ENCODE measurements around the gene COPS9.
A peak's percentile ranks its signal among the peaks of the same experiment; 100 is the strongest.

Gene COPS9

DNA sequence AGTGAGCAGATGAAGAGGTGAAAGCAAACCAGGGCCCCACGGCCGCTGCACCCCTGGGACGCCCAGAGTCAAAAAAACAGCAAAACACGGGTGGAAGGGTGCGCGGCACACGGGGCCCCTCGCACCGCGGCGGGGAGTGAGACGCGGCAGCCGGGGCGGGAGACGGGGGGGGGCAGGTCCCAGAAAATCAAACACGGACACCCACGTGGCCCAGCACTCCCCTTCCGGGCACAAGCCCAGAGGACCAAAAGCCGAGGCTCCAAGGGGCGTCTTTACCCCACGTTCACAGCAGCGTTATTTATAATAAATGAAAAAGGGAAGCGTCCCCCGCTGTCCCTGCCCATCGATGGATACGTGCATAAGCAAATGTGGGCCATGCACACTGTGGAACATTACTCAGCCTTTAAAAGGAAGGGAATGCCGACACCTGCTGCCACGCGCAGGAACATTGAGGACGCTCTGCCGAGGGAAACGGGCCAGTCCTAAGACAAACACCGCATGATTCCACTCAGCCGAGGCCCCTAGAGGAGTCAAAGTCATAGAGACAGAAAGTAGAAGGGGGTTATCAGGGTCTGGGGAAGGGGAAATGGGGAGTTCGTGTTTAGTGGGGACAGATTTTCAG lies 677 bp upstream of the COPS9 start:
- DNase-seq: no peak

DNA sequence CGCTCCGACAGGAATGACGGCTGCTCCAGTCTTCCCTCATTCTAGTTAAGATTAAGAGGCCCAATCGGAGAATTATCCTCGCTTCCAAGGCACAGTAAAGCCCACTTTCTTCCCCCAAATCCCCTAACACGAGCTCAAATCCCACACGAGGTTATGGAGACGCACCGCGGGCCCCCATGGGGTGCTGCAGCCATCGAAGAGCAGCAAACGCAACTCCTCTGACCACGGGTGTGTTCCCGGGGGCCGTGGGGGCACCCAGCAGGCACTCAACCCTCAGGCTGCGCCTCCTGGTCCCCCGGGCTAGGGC lies 446 bp downstream of the COPS9 start:
- no peak for DNase-seq

DNA sequence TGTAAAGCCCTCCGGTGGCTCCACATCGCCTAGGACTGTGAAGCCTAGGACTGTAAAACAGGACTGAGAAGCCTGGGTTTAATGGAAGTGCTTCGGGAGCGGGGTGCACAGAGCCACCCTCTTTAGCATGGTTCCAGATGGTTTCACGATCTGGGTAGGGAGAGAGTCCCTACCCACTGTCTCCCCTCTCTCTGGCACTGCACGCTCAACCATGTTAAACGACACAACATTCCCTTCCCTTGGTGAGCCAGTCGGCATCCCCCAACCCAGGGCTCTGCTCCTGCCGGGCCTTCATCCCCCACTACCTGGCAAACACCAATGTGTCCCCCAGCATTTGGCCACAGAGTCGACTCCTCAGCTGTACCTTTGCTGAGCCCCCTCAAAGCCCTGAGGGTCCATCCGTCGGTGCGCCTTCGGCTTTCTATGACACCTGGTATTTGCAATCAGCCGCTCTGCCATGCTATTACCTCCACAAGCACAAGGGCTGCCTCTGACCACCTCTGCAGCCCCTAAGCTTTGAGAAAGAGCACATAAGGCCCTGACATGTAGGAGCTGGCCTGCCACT lies 1.1 kb downstream of the COPS9 start:
- no peak for DNase-seq

GRCh38 chr2:240134466-240134865 lies 1.6 kb downstream of the COPS9 start:
- no peak for DNase-seq

GRCh38 chr2:240133401-240133800 lies 2.7 kb downstream of the COPS9 start:
- no peak for DNase-seq

- DNase-seq: peak in 26 of 58 donors; percentile 16 to 77 (median 45)
Observed at GRCh38 chr2:240132651-240132980, 3.5 kb downstream of the COPS9 start.

GRCh38 chr2:240131941-240132650 lies 4.0 kb downstream of the COPS9 start:
- DNase-seq: no peak

DNA sequence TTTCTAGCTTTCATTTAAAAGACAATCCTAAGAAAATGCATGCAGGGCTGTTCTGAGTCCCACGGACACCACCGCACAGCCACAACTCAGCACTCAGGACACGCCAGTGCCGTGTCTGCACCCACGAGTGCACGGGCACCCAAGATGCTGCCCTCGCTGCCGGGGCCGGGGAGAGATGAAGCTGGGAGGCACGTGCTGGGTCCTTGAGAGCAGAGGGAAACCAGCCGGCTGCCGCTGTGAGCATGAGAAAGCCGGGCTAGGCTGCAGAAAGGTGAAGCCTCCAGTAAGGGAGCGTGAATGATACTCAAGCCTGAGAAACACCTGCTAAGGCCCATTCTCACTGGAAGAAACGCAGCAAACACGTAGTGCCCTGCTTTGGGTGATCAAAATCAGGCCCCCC lies 4.8 kb downstream of the COPS9 start:
- DNase-seq: no peak

DNA sequence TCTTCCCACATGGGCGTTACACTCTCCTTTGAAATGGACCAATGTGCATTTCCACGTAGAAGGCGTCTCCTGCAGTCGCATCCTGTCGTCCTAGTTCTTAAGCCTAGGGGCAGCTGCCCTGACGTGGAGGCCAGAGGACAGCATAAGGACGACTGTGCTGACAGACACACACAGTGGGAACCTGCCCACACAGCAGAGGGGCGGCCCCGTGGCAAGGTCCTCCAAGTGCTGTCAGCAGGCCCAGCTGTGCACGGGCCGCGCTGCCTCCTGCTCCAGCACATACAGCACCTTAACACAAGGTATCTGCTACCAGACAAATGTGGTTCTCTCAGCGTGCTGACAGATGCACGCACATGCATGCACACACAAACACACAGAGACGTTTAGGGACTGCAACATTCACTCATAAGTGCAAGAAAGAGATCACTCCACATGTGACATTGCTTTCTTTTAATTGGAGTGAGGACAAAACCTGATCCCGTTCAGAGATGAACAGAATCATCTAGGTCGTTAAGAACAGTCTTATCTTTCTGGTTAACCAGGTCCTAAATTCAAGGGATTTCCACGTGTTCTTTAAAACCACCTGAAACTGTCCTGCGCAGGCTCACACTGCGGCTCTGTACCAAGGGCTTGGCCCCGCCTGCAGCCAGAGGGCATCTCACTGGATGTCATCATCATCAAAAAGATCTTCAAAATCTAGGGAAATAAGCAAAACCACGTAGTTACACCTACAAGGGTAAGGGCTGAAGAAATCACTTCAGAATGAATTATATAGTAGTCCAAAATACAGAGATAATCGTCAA lies 5.5 kb downstream of the COPS9 start:
- DNase-seq: no peak

DNA sequence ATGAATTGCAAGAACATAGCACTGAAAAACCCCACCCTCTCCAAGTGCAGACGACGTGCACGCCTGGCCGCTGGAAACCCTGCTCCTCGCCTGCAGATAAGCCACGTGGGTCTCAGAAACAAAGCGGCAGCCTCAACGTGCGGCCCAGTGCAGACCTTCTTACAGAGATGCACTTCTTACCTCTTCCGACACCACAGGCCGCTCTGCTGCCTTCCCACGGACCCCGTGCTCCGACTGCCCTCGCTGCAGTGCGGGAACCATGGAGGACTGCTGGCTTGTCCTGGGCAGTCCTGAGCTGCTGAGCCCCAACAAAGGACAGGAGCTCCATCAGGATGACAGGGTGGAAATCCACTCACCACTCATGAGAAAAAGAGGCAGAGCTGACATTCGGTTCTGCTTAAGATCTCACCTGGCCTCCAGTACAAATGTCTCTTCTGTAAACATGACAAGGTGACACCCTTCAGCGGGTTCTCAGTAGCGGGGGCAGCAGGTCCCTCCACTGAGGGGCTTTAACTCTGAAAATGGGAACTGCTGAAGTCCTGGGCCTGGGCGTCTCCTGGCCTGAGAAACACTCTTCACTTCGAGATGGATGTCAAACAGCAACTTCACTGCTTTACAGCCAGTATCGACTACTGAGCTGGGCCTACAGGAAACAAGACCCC lies 6.2 kb downstream of the COPS9 start:
- no peak for DNase-seq

DNA sequence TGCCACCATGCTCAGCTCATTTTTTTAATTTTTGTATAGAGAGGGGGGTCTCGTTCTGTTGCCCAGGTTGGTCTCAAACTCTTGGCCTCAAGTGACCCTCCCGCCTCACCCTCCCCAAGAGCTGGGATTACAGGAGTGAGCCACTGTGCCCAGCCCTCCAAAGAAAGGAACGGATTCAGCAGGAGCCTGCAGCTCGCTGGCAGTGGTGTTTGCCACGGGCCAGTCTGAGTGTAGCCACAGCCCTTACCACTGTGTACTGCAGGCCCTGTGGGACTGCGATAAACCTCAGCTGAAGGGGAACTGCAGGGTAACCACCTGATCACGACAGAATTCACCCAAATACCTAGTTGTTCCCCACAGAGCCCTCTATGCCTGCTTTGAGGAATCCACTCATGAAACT lies 6.8 kb downstream of the COPS9 start:
- DNase-seq: no peak

GRCh38 chr2:240128608-240129145 lies 7.4 kb downstream of the COPS9 start:
- DNase-seq: no peak

DNA sequence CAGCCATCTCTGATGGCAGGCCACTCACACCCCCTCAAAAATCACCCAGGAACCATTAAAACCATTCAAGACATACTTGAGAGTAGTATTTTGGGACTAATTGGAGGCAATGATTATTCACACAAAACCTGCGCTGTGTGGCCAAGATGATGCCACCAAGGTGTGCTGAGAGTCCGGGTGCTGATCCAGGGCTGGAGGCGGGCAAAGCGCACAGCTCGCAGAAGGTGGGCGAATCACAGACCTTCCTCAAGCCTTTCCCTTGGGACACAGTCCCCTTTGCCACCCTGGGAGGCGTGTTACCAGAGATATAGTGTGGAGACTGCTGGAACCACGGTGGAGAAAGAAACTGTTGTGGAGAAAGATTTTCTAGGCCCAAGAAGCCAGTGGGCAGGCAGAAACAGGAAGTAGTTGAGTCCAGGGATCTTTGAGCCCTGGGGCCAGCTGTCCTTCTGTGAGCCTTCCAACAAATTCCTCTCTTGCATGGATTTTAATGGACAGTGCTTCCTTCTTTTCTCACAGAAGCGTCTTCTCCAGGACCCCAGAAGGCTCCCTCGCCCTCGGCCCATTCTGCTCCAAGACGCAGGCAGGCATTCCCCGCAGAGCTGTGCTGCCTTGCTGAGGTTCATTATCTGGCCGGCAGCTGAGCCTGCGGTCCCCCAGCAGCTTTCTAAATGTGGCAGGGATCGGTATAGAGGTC lies 8.0 kb downstream of the COPS9 start:
- DNase-seq: no peak

- no peak for DNase-seq
Observed at GRCh38 chr2:240127191-240127750, 8.8 kb downstream of the COPS9 start.

- DNase-seq: no peak
Observed at GRCh38 chr2:240126731-240127130, 9.4 kb downstream of the COPS9 start.

GRCh38 chr2:240125742-240126141 lies 10.4 kb downstream of the COPS9 start:
- DNase-seq: no peak

DNA sequence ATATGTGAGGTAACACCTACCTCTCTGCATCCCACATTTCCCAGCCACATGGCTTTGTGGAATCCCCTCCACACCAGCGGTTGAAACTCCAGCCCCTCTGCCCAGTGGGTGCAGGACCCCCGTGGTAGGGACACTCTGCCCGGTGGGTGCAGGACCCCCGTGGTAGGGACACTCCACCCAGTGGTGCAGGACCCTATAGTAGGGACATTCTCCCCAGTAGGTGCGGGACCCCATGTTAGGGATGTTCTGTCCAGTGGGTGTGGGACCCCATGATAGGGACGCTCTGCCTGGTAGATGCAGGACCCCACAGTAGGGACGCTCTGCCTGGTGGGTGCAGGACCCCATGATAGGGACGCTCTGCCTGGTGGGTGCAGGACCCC lies 11.5 kb downstream of the COPS9 start:
- DNase-seq: no peak

DNA sequence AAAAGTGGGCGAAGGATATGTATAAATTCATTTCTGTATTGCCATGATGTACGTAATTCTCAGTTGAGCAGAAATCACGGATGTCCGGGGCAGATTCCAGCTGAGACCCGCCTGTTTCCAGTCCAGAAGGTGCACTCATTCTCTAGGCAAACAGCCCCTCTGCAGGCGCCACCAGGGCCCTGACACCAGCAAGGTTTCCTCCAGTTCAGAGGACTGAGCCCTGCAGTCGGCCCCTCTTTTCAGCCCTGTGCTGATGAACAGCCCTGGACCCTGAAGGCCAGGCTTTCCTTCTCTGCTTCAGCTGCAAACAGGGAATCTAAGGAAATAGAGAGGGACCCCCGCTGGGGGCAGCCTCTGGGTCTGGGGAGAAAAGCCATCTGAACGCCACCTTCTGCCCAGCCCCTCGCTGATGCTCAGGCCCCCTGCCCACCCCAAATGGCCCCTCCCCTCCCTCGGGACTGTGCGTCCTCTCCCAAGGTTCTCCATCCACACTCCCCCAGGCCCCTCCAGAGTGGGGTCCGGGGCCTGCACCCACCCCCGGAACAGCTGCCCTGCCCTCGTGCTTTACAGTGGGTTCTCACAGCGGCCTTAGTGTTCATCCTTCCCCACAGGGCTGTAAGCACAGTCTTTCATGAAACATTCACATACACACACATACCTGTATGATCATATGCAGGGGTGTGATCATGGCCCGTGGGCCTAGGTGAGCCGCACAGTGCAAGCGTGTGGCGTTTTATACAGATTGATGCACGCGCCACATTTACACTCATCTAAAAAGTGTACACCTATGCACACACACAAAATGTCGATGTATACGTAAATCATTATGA lies 12.1 kb downstream of the COPS9 start:
- no peak for DNase-seq

DNA sequence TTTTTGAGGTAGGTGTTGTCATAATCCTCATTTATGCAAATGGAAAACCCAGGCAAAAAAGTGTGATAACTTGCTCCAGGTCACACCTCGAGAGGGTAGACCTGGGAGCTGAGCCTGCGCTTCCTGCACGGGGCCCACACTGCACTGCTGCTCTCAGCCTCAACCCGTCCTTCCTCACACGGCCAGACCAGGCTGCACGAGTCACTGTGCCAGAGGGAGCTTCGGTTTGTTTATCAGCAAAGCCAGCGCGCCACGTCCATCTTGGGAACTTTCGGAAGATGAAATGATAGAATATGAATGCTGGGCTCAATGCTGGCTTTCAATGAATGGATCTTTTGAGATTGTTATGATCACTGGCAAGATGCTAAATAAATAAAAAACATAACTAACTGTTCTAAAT lies 14.4 kb downstream of the COPS9 start:
- no peak for DNase-seq

DNA sequence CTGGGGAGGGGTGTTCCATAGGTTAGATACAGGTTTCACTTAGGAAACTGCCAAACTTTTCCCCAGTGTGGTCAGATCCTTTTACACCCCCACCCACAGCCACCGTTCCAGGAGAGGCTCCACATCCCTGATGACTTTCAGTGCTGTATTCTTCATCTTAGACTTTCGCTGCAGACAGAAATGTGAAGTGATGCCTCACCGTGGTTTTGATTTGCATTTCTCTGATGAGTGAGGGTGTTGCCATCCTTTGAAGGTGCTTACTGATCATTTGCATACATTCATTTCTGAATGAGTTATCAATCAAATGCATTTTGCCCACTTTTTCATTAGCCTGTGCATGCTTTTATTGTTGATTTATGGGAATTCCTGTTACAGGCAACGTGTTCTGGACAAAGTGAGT lies 14.9 kb downstream of the COPS9 start:
- DNase-seq: no peak
